ENCODE measurements around the gene ZNF786. TPM values are rescaled to one million over a fixed set of nuclear protein-coding genes. Genes with fewer than 3 reads are reported as not detected.

The ZNF786 gene
- total RNA-seq, 1 donor from 2014 or later: 5.4 TPM

DNA sequence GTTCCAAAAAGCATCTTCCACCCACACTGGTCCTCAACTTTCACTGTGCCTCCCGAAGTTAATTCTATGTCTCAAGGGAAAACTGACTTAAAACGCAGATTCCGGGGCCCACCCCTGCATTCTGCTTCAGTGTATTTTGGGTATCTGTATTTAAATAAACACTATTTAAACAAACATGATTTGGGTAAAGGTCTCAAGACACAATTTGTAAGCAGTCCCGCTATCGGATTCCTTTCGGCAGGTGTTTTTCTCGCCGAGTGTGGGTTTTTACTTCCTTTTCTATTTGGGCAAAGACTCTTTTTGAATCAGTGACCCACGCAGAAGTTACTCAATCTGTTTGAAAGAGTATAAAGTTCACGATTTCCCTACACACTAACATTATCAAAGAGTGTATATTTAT is 63.5 kb downstream of the ZNF786 start:
- no peak for DNase-seq
- Histone ChIP-seq H3K9me3 (no peaks in the 10 kb centered on the region), H3K4me1 (peaks cover 35% of the 10 kb centered on the region), H3K27me3 (ENCODE audit: low read depth) (no peaks in the 10 kb centered on the region), H3K4me3 (peak overlapping the region; percentile 83), H3K27ac (no peak overlapping the region), H3K36me3 (no peaks in the 10 kb centered on the region)
- no peak for ATAC-seq
- intact Hi-C loops (cut with DNase I): no loop called here
- TF ChIP-seq, protein P1, sequence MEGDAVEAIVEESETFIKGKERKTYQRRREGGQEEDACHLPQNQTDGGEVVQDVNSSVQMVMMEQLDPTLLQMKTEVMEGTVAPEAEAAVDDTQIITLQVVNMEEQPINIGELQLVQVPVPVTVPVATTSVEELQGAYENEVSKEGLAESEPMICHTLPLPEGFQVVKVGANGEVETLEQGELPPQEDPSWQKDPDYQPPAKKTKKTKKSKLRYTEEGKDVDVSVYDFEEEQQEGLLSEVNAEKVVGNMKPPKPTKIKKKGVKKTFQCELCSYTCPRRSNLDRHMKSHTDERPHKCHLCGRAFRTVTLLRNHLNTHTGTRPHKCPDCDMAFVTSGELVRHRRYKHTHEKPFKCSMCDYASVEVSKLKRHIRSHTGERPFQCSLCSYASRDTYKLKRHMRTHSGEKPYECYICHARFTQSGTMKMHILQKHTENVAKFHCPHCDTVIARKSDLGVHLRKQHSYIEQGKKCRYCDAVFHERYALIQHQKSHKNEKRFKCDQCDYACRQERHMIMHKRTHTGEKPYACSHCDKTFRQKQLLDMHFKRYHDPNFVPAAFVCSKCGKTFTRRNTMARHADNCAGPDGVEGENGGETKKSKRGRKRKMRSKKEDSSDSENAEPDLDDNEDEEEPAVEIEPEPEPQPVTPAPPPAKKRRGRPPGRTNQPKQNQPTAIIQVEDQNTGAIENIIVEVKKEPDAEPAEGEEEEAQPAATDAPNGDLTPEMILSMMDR (IDR thresholded peaks at IDR 0.05): no peak

DNA sequence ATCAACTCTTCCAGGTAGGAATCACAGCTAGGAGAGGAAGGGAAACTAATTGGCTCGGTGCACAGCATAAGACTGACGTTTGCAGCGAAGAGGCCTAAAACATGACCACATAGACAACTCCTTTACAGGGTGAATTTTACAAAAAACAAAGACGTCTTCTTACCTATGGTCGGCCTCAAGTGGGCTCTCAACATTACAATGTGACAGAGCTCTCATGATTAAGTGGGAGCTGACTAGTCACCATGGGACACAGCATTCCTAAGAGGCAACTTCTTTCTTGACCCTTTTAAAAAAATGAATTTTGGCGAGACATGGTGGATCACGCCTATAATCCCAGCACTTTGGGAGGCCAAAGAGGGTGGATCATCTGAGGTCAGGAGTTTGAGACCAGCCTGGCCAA is 66.9 kb downstream of the ZNF786 start:
- no peak overlapping the region for H3K27ac ChIP-seq
- no peaks in the 10 kb centered on the region for H3K9me3 ChIP-seq
- intact Hi-C loops (cut with DNase I): no loop called here
- DNase-seq: no peak
- TF ChIP-seq, protein P1 (IDR thresholded peaks at IDR 0.05): no peak
- H3K4me3 ChIP-seq: no peak overlapping the region
- H3K27me3 ChIP-seq (ENCODE audit: low read depth): no peaks in the 10 kb centered on the region
- peaks cover 29% of the 10 kb centered on the region for H3K4me1 ChIP-seq
- no peak for ATAC-seq
- peaks cover 21% of the 10 kb centered on the region for H3K36me3 ChIP-seq

DNA sequence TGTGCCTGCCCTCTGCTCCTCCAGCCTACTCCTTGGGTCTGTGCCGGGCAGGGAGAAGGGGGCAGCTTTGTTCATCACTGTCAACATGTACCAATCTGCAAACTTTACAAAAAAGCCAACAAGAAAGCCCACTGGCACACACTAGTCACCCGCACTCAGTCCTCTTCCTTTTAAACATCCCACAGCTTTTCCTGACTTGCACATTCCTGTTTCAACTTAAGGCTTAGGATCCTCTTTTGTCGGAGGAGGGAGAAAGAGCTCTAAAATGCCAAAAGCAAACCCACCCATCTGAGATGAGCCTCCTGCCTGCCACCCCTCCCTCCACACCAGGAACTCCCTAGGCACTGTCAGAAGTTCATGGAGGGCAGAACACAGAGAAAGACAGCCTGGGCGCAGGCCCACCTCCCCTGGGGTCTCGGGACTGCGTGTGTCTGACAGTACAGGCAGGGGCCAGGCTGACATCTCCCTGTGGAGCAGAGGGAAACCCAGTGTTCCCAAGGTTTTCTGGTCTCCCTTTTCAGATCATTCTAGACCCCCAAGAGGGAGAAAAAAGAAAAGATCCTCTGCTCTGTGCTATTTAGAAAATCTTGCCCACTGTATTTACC is 67.7 kb downstream of the ZNF786 start:
- no peak for DNase-seq
- Histone ChIP-seq H3K4me3 (no peak overlapping the region), H3K4me1 (peaks cover 29% of the 10 kb centered on the region), H3K27me3 (ENCODE audit: low read depth) (no peaks in the 10 kb centered on the region), H3K9me3 (no peaks in the 10 kb centered on the region), H3K27ac (no peak overlapping the region), H3K36me3 (peaks cover 28% of the 10 kb centered on the region)
- TF ChIP-seq, protein P1 (IDR thresholded peaks at IDR 0.05): no peak
- intact Hi-C loops (cut with DNase I): no loop called here
- no peak for ATAC-seq

DNA sequence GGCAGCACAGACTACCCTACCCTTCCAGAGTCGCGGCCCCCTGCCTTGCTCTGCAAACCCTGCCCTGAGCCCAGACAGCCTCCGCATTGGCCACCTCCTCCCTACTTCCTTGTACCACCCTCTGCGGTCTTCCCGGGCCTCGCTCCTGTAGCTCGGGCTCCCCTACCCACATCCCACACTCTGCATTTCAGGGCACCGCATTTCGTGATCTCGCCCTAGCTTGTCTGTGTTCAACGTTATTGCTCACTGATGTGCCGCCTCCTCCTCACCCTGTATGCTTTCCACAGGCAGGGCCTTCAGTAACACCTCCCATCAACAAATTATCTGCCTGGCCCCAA is 68.8 kb downstream of the ZNF786 start:
- Histone ChIP-seq H3K4me1 (peaks cover 21% of the 10 kb centered on the region), H3K9me3 (no peaks in the 10 kb centered on the region), H3K36me3 (peaks cover 37% of the 10 kb centered on the region), H3K27ac (no peak overlapping the region), H3K4me3 (no peak overlapping the region), H3K27me3 (ENCODE audit: low read depth) (no peaks in the 10 kb centered on the region)
- intact Hi-C loops (cut with DNase I): no loop called here
- TF ChIP-seq, protein P1 (IDR thresholded peaks at IDR 0.05): no peak
- DNase-seq (no peak), ATAC-seq (no peak)

DNA sequence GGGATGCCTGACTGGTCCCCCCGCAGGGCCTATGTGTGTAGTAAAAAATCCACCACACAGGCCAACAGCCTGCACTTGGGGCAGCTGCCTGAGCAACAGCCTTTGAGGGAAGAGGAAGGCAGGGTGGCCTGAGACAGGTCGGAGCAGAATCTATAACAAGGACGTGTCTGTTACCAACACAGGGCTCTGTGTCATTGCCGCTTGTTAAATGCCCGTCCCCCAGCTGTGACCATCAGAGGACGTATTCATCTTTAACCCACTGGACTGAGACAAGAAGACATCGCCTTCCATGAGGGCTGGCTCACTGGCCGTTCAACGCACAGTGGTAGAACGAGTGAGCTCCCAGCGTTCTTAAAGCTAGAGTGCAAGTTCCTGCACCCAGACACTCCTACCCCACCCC is 70.0 kb downstream of the ZNF786 start:
- Histone ChIP-seq H3K27ac (no peak overlapping the region), H3K4me1 (peaks cover 10% of the 10 kb centered on the region), H3K9me3 (no peaks in the 10 kb centered on the region), H3K27me3 (ENCODE audit: low read depth) (no peaks in the 10 kb centered on the region), H3K4me3 (no peak overlapping the region), H3K36me3 (peaks cover 49% of the 10 kb centered on the region)
- no peak for DNase-seq
- intact Hi-C loops (cut with DNase I): no loop called here
- TF ChIP-seq, protein P1 (IDR thresholded peaks at IDR 0.05): no peak
- ATAC-seq: no peak

Other genes with a start within 250 kb of the ZNF786 start
- gene EZH2, start 206.4 kb downstream of the ZNF786 start, total RNA-seq: 3.5 TPM
- 123 TPM for gene PDIA4, start 62.2 kb downstream of the ZNF786 start, total RNA-seq
- gene ZNF425, start 35.6 kb upstream of the ZNF786 start, total RNA-seq: 1.2 TPM
- gene ZNF398, start 56.7 kb upstream of the ZNF786 start, total RNA-seq: 13.2 TPM
- gene ZNF282, start 104.8 kb upstream of the ZNF786 start, total RNA-seq: 20.9 TPM
- gene ZNF212, start 148.9 kb upstream of the ZNF786 start, total RNA-seq: 10.5 TPM
- gene ZNF783, start 171.5 kb upstream of the ZNF786 start, total RNA-seq: 15.1 TPM